Prostate gland (tissue), 2 donors: ENCODE results near the gene SSH2. TPM values are rescaled to one million over a fixed set of nuclear protein-coding genes. Genes with fewer than 3 reads are reported as not detected.

ENCODE experiments used
- DNase-seq: peaks from one replicate; pipeline ENCODE4 v3.0.0-alpha.2; 2019; ENCODE audit warnings: low spot score
- H3K27ac ChIP-seq, 2 donors: fragments of 200-600 bp; sonication (generic); 2 replicates each; pipeline ENCODE4 v1.5.1; 2017 to 2019
- H3K27me3 ChIP-seq: fragments of 200-600 bp; sonication (generic); replicated peaks from 2 replicates; pipeline ENCODE4 v1.5.1; 2019; ENCODE audit not compliant: insufficient read depth
- H3K36me3 ChIP-seq, 2 donors: fragments of 200-600 bp; sonication (generic); 1 replicate in 1 of 2; 2 replicates in 1 of 2; pipeline versions ENCODE4 v1.5.1 to v1.8.1; 2017 to 2019
- H3K4me1 ChIP-seq: fragments of 200-600 bp; sonication (generic); replicated peaks from 2 replicates; pipeline ENCODE4 v1.5.1; 2019
- H3K4me3 ChIP-seq, 2 donors: fragments of 200-600 bp; sonication (generic); 2 replicates each; pipeline ENCODE4 v1.5.1; 2017 to 2019
- H3K9me3 ChIP-seq: fragments of 200-600 bp; sonication (generic); 2 replicates; pipeline ENCODE4 v1.5.1; 2017
- POLR2A ChIP-seq: fragments of 450-650 bp; IDR thresholded peaks from one replicate; pipeline ENCODE4 v1.6.1; 2016; ENCODE audit warnings: antibody characterized with exemption, mild to moderate bottlenecking
- POLR2AphosphoS5 ChIP-seq: sonication (generic); formaldehyde crosslinking; IDR thresholded peaks from one replicate; pipeline ENCODE4 v1.6.1; 2017; ENCODE audit warnings: antibody characterized with exemption
- WGBS: methylation state at CpG from one replicate; pipeline ENCODE4 v1.1.5; 2018; 5-methylcytosine and 5-hydroxymethylcytosine counted together
- intact Hi-C: fragments of 100-400 bp; cut with DNase I; formaldehyde crosslinking; loops from one replicate; pipeline ENCODE4 v1.14.2; 2022
- total RNA-seq, 2 donors: library from RNA; depleted of rRNA; stranded (reverse); fragments of >200 nt; gene quantifications; one replicate each; pipeline ENCODE4 v1.1.0, GENCODE V29; 2016
- TF ChIP-seq, protein P1 (sequence below), 4 experiments: fragments of 200-600 bp in 2 of 4; fragments of 450-650 bp in 2 of 4; sonication (generic) in 2 of 4; IDR thresholded peaks; 1 replicate in 3 of 4; 2 replicates in 1 of 4; pipeline ENCODE4 v1.5.1; 2016 to 2019; ENCODE audit warnings: antibody characterized with exemption in 4 of 4, mild to moderate bottlenecking in 2 of 4, moderate library complexity in 2 of 4

Gene SSH2
- total RNA-seq, 2 donors from 2014 or later = 10.1 to 27.5 TPM

DNA sequence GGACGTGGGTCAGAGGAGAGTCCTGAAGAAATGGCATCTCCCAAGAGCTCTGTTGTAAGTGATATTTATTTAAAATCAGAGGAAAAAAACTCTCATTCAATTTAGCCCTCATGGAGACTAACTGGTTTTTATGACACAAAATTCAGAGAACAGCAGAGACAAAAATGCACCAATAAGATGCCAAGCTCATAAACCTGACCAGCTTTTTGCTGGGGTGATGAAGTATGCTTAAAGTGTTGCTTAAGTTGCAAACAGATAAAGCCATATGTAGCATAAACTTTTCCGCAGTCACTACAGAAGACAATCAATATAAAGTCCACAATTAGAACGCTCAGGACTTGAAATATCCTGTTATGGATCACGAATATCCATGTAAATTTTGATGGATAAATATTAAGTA lies 183.4 kb downstream of the SSH2 start:
- WGBS = 81% methylated on average over 4 of the region's 4 CpGs

DNA sequence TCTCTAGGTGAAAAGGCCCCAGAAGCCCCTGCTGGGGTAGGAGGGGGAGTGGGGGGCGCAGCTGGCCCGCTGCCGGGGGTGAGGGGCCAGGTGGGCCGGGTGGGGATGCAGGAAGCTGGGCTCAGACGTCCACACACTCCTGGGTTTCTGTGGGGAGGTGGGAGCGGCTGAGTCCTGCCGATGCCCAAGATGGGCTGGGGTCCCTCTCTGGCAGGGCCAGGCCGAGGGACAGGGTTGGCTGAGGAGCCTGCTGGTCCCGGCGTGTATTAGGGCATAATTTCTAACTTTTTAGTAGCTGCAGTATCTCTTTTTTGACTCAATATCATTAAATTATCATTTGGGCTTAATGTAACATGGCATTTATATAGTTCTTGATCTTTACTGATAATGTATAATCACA lies 185.9 kb downstream of the SSH2 start:
- Histone ChIP-seq H3K9me3 (no peaks in the 10 kb centered on the region), H3K36me3 (no peaks in the 10 kb centered on the region), H3K27ac (peak overlapping the region; percentile 39 to 47), H3K4me3 (no peak overlapping the region), H3K4me1 (peaks cover 5% of the 10 kb centered on the region), H3K27me3 (no peaks in the 10 kb centered on the region)
- peak; percentile 4 for DNase-seq
- TF ChIP-seq POLR2A (no peak), POLR2AphosphoS5 (no peak)
- TF ChIP-seq, protein P1, sequence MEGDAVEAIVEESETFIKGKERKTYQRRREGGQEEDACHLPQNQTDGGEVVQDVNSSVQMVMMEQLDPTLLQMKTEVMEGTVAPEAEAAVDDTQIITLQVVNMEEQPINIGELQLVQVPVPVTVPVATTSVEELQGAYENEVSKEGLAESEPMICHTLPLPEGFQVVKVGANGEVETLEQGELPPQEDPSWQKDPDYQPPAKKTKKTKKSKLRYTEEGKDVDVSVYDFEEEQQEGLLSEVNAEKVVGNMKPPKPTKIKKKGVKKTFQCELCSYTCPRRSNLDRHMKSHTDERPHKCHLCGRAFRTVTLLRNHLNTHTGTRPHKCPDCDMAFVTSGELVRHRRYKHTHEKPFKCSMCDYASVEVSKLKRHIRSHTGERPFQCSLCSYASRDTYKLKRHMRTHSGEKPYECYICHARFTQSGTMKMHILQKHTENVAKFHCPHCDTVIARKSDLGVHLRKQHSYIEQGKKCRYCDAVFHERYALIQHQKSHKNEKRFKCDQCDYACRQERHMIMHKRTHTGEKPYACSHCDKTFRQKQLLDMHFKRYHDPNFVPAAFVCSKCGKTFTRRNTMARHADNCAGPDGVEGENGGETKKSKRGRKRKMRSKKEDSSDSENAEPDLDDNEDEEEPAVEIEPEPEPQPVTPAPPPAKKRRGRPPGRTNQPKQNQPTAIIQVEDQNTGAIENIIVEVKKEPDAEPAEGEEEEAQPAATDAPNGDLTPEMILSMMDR (IDR thresholded peaks at IDR 0.05) = no peak
- intact Hi-C loops = no loop called here
- 60% methylated on average over 10 of the region's 10 CpGs for WGBS

More for the DNA sequence above, 183.4 kb downstream of the SSH2 start:
- intact Hi-C loops = no loop called here
- TF ChIP-seq POLR2AphosphoS5 (no peak), POLR2A (no peak)
- TF ChIP-seq, protein P1 (IDR thresholded peaks at IDR 0.05) = no peak
- no peaks in the 10 kb centered on the region for H3K36me3 ChIP-seq
- no peaks in the 10 kb centered on the region for H3K9me3 ChIP-seq
- H3K4me1 ChIP-seq = peaks cover 5% of the 10 kb centered on the region
- no peaks in the 10 kb centered on the region for H3K27me3 ChIP-seq
- H3K27ac ChIP-seq = no peak overlapping the region
- DNase-seq = no peak
- no peak overlapping the region for H3K4me3 ChIP-seq

DNA sequence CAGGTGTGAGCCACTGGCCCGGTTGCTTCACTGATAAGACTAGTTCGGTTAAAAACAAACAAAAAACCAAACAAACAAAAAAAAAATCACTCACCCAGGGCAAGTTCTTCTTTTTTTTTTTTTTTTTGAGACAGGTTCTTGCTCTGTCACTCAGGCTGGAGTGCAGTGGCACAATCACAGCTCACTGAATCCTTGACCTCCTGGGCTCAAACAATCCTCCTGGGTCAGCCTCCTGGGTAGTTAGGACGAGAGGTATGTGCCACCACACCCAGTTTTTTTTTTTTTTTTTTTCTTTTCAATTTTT lies 187.9 kb downstream of the SSH2 start:
- WGBS = 63% methylated on average over 3 of the region's 3 CpGs
- intact Hi-C loops = no loop called here
- Histone ChIP-seq H3K36me3 (no peaks in the 10 kb centered on the region), H3K4me3 (no peak overlapping the region), H3K27ac (no peak overlapping the region), H3K4me1 (peaks cover 5% of the 10 kb centered on the region), H3K27me3 (no peaks in the 10 kb centered on the region), H3K9me3 (no peaks in the 10 kb centered on the region)
- no peak for DNase-seq
- TF ChIP-seq POLR2AphosphoS5 (no peak), POLR2A (no peak)
- TF ChIP-seq, protein P1 (IDR thresholded peaks at IDR 0.05) = no peak

DNA sequence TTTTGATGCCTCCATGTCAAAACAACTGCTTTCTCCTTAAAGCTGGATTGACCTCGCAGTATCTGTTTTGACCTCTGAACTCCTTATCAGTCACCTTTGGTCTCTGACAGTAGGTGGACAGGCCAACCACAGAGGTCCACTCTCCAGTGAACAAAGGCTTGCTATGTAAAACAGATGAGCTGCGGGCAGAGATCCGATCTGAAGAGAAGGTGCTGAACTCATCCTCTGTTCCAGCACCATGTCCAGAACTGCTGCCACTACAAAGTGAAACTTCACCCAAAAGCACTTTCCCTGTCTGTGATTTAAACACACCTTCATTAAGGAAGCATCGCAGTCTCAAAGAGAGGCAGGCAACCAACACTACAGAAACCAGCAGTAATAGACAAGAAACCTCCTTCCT lies 190.0 kb downstream of the SSH2 start:
- H3K4me1 ChIP-seq = peaks cover 5% of the 10 kb centered on the region
- no peaks in the 10 kb centered on the region for H3K9me3 ChIP-seq
- intact Hi-C loops = no loop called here
- no peaks in the 10 kb centered on the region for H3K27me3 ChIP-seq
- 62% methylated on average over 4 of the region's 4 CpGs for WGBS
- H3K4me3 ChIP-seq = no peak overlapping the region
- H3K36me3 ChIP-seq = no peaks in the 10 kb centered on the region
- no peak for DNase-seq
- TF ChIP-seq POLR2AphosphoS5 (no peak), POLR2A (no peak)
- TF ChIP-seq, protein P1 (IDR thresholded peaks at IDR 0.05) = no peak
- H3K27ac ChIP-seq = no peak overlapping the region

DNA sequence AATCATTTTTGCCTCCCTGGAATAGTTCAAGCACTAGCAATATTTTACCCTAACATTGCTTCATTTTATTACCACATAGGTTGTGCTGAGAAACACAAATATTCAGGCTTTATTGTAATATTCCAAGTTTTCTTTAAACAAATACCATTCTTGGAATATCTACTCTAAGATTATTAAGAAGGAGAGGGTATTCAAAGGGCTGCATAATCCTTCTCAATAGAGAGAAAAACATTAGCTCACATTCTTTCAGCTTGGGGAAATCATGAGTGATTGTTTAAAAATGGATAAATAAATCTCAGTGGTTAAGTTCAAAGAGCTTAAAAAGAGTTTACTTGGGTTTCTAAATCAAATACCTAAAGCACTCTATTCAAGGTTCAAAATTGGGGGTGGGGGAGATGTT lies 195.4 kb downstream of the SSH2 start:
- intact Hi-C loops = no loop called here

More for the DNA sequence above, 195.4 kb downstream of the SSH2 start:
- no peak for TF ChIP-seq POLR2AphosphoS5
- H3K4me1 ChIP-seq = no peaks in the 10 kb centered on the region
- H3K27me3 ChIP-seq = no peaks in the 10 kb centered on the region
- DNase-seq = no peak
- H3K27ac ChIP-seq = no peak overlapping the region
- no peaks in the 10 kb centered on the region for H3K9me3 ChIP-seq
- H3K4me3 ChIP-seq = no peak overlapping the region
- no peaks in the 10 kb centered on the region for H3K36me3 ChIP-seq
